A549 (cell line): ENCODE results near the gene P2RY13. TPM values are rescaled to one million over a fixed set of nuclear protein-coding genes. Genes with fewer than 3 reads are reported as not detected.

Source experiments
- ATAC-seq, 2 experiments: fragments of 200-7000 bp in 1 of 2; fragments of >200 bp in 1 of 2; cut with Nextera tagmentation in 1 of 2; cut with Tn5 transposase in 1 of 2; 3 replicates each; pipeline versions ENCODE4 v1.8.0 to v1.9.1; 2018 to 2020; ENCODE audit warnings: mild to moderate bottlenecking in 1 of 2, moderate library complexity in 1 of 2
- CTCF ChIA-PET: fragments of 300-600 bp; sonication (Branson Sonifier 250); formaldehyde crosslinking; extraction: SDS; loops from one replicate; lab custom pipeline; 2021; ENCODE audit warnings: antibody characterized with exemption, inconsistent platforms; lab: Yijun Ruan, JAX
- POLR2A ChIA-PET: fragments of 350-600 bp; formaldehyde crosslinking; extraction: SDS; loops from one replicate; lab custom pipeline; 2021; ENCODE audit warnings: antibody characterized with exemption, inconsistent platforms; lab: Yijun Ruan, JAX
- DNase-seq, 2 experiments: peaks; one replicate each; pipeline versions ENCODE4 v3.0.0 to v3.0.0-alpha.2; 2011 to 2016; ENCODE audit warnings: low read depth in 1 of 2, low spot score in 1 of 2
- FAIRE-seq: peaks from 2 replicates; lab custom pipeline; 2011; peaks lifted over from hg19 to GRCh38; lab: Jason Lieb, UNC
- H3K27ac ChIP-seq, 2 experiments: fragments of >200 bp; sonication (Bioruptor Twin); formaldehyde crosslinking; 3 replicates each; pipeline ENCODE4 v1.5.1; 2016 to 2017
- H3K4me1 ChIP-seq: fragments of >200 bp; sonication (Bioruptor Twin); formaldehyde crosslinking; 3 replicates; pipeline ENCODE4 v1.6.1; 2016
- H3K4me2 ChIP-seq: fragments of >200 bp; sonication (Bioruptor Twin); formaldehyde crosslinking; 3 replicates; pipeline ENCODE4 v1.6.1; 2016
- H3K4me3 ChIP-seq: fragments of >200 bp; sonication (Bioruptor Twin); formaldehyde crosslinking; 3 replicates; pipeline ENCODE4 v1.5.1; 2016
- H3K9me3 ChIP-seq: fragments of >200 bp; sonication (Bioruptor Twin); formaldehyde crosslinking; 3 replicates; pipeline ENCODE4 v1.6.1; 2016
- ATOH8 ChIP-seq: fragments of 250-450 bp; sonication (Bioruptor Pico); IDR thresholded peaks from 2 replicates; pipeline ENCODE4 v1.5.0; 2020; ENCODE audit warnings: low read depth, mild to moderate bottlenecking, moderate library complexity
- BHLHE40 ChIP-seq: IDR thresholded peaks from 2 replicates; pipeline ENCODE4 v1.6.1; 2012; ENCODE audit warnings: low read depth, low read length, inconsistent platforms
- CBX2 ChIP-seq: fragments of 200-600 bp; sonication (generic); IDR thresholded peaks from 2 replicates; pipeline ENCODE4 v1.6.1; 2016; ENCODE audit warnings: low read depth, mild to moderate bottlenecking, borderline replicate concordance
- CEBPB ChIP-seq, 2 experiments: fragments of >200 bp in 1 of 2; sonication (Bioruptor Twin) in 1 of 2; formaldehyde crosslinking in 1 of 2; IDR thresholded peaks; 2 replicates each; pipeline ENCODE4 v1.6.1; 2012 to 2016
- CHD2 ChIP-seq: fragments of 150-350 bp; IDR thresholded peaks from 2 replicates; pipeline ENCODE4 v1.6.1; 2014; ENCODE audit warnings: low read length; ENCODE audit not compliant: partially characterized antibody
- CTCF ChIP-seq: fragments of >200 bp; sonication (Bioruptor Twin); formaldehyde crosslinking; IDR thresholded peaks from 3 replicates; pipeline ENCODE4 v1.5.1; 2016
- ESRRA ChIP-seq: fragments of 150-350 bp; IDR thresholded peaks from 2 replicates; pipeline ENCODE4 v1.6.1; 2014; ENCODE audit warnings: mild to moderate bottlenecking, low read length, borderline replicate concordance
- FOSB ChIP-seq: fragments of 250-450 bp; sonication (Bioruptor Pico); IDR thresholded peaks from 2 replicates; pipeline ENCODE4 v1.5.0; 2020; ENCODE audit warnings: mild to moderate bottlenecking, moderate library complexity
- FOXS1 ChIP-seq: fragments of 250-450 bp; sonication (Bioruptor Pico); IDR thresholded peaks from 2 replicates; pipeline ENCODE4 v1.5.0; 2020; ENCODE audit warnings: mild to moderate bottlenecking, moderate library complexity
- GATA3 ChIP-seq: IDR thresholded peaks from 2 replicates; pipeline ENCODE4 v1.6.1; 2012; ENCODE audit warnings: borderline replicate concordance
- HDAC2 ChIP-seq: fragments of 200-600 bp; sonication (generic); IDR thresholded peaks from 2 replicates; pipeline ENCODE4 v1.6.1; 2016
- HMGXB4 ChIP-seq: fragments of 250-450 bp; sonication (Bioruptor Pico); IDR thresholded peaks from 2 replicates; pipeline ENCODE4 v1.5.0; 2021; ENCODE audit warnings: mild to moderate bottlenecking, moderate library complexity, borderline replicate concordance
- HOXA7 ChIP-seq: fragments of 250-450 bp; sonication (Bioruptor Pico); IDR thresholded peaks from 2 replicates; pipeline ENCODE4 v1.5.0; 2020; ENCODE audit warnings: mild to moderate bottlenecking, moderate library complexity
- JUN ChIP-seq, 2 experiments: fragments of >200 bp; sonication (Bioruptor Twin); formaldehyde crosslinking; IDR thresholded peaks; 2 replicates in 1 of 2; 3 replicates in 1 of 2; pipeline ENCODE4 v1.6.1; 2016 to 2017
- MAZ ChIP-seq: fragments of 150-350 bp; IDR thresholded peaks from 2 replicates; pipeline ENCODE4 v1.6.1; 2014; ENCODE audit warnings: antibody characterized with exemption, low read depth, low read length, borderline replicate concordance
- NFE2L2 ChIP-seq: fragments of 150-350 bp; conservative IDR thresholded peaks from 2 replicates; pipeline ENCODE4 v1.6.1; 2014; ENCODE audit warnings: low read length
- NPAS2 ChIP-seq: fragments of 250-450 bp; sonication (Bioruptor Pico); IDR thresholded peaks from 2 replicates; pipeline ENCODE4 v1.8.0; 2022; ENCODE audit warnings: mild to moderate bottlenecking, moderate library complexity, borderline replicate concordance
- NR3C1 ChIP-seq: fragments of >200 bp; sonication (Bioruptor Twin); formaldehyde crosslinking; IDR thresholded peaks from 3 replicates; pipeline ENCODE4 v1.6.1; 2017
- PHF8 ChIP-seq: fragments of 200-600 bp; sonication (generic); IDR thresholded peaks from 2 replicates; pipeline ENCODE4 v1.6.1; 2016; ENCODE audit warnings: low read depth, mild to moderate bottlenecking, antibody characterized with exemption, moderate library complexity, borderline replicate concordance
- POLR2A ChIP-seq: IDR thresholded peaks from 2 replicates; pipeline ENCODE4 v1.6.1; 2012; ENCODE audit warnings: mild to moderate bottlenecking, low read length
- POLR2AphosphoS2 ChIP-seq: conservative IDR thresholded peaks from 2 replicates; pipeline ENCODE4 v1.6.1; 2012; ENCODE audit warnings: low read length, improper control_type of control experiment, inconsistent platforms
- RAD21 ChIP-seq, 2 experiments: fragments of >200 bp in 1 of 2; sonication (Bioruptor Twin) in 1 of 2; formaldehyde crosslinking in 1 of 2; IDR thresholded peaks in 1 of 2; conservative IDR thresholded peaks in 1 of 2; 2 replicates in 1 of 2; 3 replicates in 1 of 2; pipeline ENCODE4 v1.6.1; 2012 to 2018; ENCODE audit warnings: inconsistent platforms in 1 of 2
- RNF2 ChIP-seq: fragments of 200-600 bp; sonication (generic); IDR thresholded peaks from 2 replicates; pipeline ENCODE4 v1.6.1; 2016; ENCODE audit warnings: low read depth, mild to moderate bottlenecking, antibody characterized with exemption, moderate library complexity, borderline replicate concordance
- TFCP2L1 ChIP-seq: fragments of 250-450 bp; sonication (Bioruptor Pico); IDR thresholded peaks from 2 replicates; pipeline ENCODE4 v1.5.0; 2021; ENCODE audit warnings: mild to moderate bottlenecking
- ZC3H11A ChIP-seq: fragments of 450-650 bp; IDR thresholded peaks from 2 replicates; pipeline ENCODE4 v1.6.1; 2014; ENCODE audit warnings: antibody characterized with exemption, mild to moderate bottlenecking
- ZNF302 ChIP-seq: fragments of 250-450 bp; sonication (Bioruptor Pico); IDR thresholded peaks from 2 replicates; pipeline ENCODE4 v1.9.0; 2021; ENCODE audit warnings: inconsistent platforms, mild to moderate bottlenecking, moderate library complexity
- WGBS: methylation state at CpG from one replicate; pipeline ENCODE4 v1.1.6; 2017; ENCODE audit errors: missing lambda C conversion rate; 5-methylcytosine and 5-hydroxymethylcytosine counted together
- polyA plus RNA-seq, 4 experiments: library from polyadenylated mRNA; depleted of rRNA in 3 of 4; stranded (reverse); fragments of >200 nt; fragmentation: RNase III in 1 of 4; extraction: RNeasy Plus Mini Kit Qiagen cat#74134 plus additional on column Dnase treatment in 1 of 4; gene quantifications; 2 replicates in 3 of 4; 3 replicates in 1 of 4; pipeline ENCODE4 v1.2.3, GENCODE V29; 2011 to 2017

Gene P2RY13
- polyA plus RNA-seq, 2 of the 4 experiments (the other 2 are of a cell fraction) = not detected

- H3K27ac ChIP-seq = no peak overlapping the region
- ChIA-PET POLR2A (no interaction called here), CTCF (interaction anchor here (1.0 to 1.6 kb wide), 5 partner anchors 9 to 525 kb away, joined by 3 read pairs; no protein-coding TSS in a partner anchor)
- DNase-seq = no peak
- WGBS = 85% methylated on average over 2 of the region's 2 CpGs
- H3K9me3 ChIP-seq = no peaks in the 10 kb centered on the region
- H3K4me2 ChIP-seq = no peak overlapping the region
- no peak for FAIRE-seq
- H3K4me1 ChIP-seq = peaks cover 20% of the 10 kb centered on the region; the same call in 2 of the 3 replicates
- ATAC-seq = no peak
- peak in 1 of 2 experiments; percentile 8; a peak in 1 of 4 replicates for TF ChIP-seq CEBPB (IDR thresholded peaks at IDR 0.05)
- TF ChIP-seq ZC3H11A = no peak
- TF ChIP-seq JUN (IDR thresholded peaks at IDR 0.05) = no peak
- H3K4me3 ChIP-seq = no peak overlapping the region
Observed at GRCh38 chr3:151314137-151314536, 15.2 kb downstream of the P2RY13 start.

DNA sequence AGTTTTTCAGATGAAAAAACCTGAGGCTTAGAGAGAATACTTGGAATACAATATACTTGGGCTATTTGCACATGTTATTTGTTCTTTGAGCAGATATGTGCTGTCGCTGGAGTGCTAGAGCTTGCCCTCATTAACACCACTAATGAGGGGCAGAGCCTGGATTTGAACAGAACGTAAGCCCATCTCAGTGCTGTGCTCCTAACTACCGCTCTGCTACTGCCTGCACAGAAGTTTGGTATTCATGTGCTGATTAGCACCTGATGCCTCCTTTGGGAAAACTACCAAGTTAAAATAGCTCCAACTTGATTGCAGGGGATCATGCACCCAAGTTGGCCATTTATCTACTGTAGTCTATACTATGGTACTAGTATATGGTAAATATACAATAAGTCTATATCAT lies 16.4 kb downstream of the P2RY13 start:
- H3K4me3 ChIP-seq = no peak overlapping the region
- TF ChIP-seq ATOH8 (no peak), HMGXB4 (CRISPR knock-in tag) (no peak), CBX2 (no peak), MAZ (no peak), POLR2AphosphoS2 (no peak), GATA3 (no peak), NR3C1 (no peak), RAD21 (conservative IDR thresholded peaks at IDR 0.05 in 1 of 2, IDR thresholded peaks at IDR 0.05 in 1 of 2) (no peak), NPAS2 (CRISPR knock-in tag) (no peak), TFCP2L1 (CRISPR knock-in tag) (no peak)
- TF ChIP-seq, all 56 proteins: peak for 0
- ATAC-seq (no peak), DNase-seq (no peak), FAIRE-seq (no peak)
- 75% methylated on average over 3 of the region's 3 CpGs for WGBS
- ChIA-PET CTCF (interaction anchor here (1.4 to 1.9 kb wide), 4 partner anchors 13 to 102 kb away, joined by 3 to 9 read pairs (median 4); no protein-coding TSS in a partner anchor), POLR2A (no interaction called here)
- Histone ChIP-seq H3K9me3 (no peaks in the 10 kb centered on the region), H3K27ac (no peak overlapping the region), H3K4me2 (no peak overlapping the region), H3K4me1 (peaks cover 17% of the 10 kb centered on the region; the same call in 2 of the 3 replicates)

GRCh38 chr3:151309566-151309965 lies 19.8 kb downstream of the P2RY13 start:
- WGBS = 89% methylated on average over 2 of the region's 2 CpGs
- POLR2A ChIA-PET = no interaction called here
- no peaks in the 10 kb centered on the region for H3K9me3 ChIP-seq
- H3K4me1 ChIP-seq = peaks cover 21% of the 10 kb centered on the region
- TF ChIP-seq HOXA7 (no peak), ESRRA (no peak), PHF8 (no peak), CTCF (no peak), HDAC2 (no peak), FOSB (CRISPR knock-in tag) (no peak), NPAS2 (CRISPR knock-in tag) (no peak), POLR2A (no peak), RAD21 (conservative IDR thresholded peaks at IDR 0.05 in 1 of 2, IDR thresholded peaks at IDR 0.05 in 1 of 2) (no peak), RNF2 (no peak), FOXS1 (no peak), CHD2 (no peak), BHLHE40 (no peak), NFE2L2 (no peak), ZNF302 (CRISPR knock-in tag) (no peak)
- TF ChIP-seq, all 56 proteins: peak for 0
- Histone ChIP-seq H3K4me3 (no peak overlapping the region), H3K4me2 (no peak overlapping the region), H3K27ac (no peak overlapping the region)
- DNase-seq = no peak
- CTCF ChIA-PET = interaction anchor here (0.7 to 1.1 kb wide), 4 partner anchors 17 to 141 kb away, joined by 3 to 5 read pairs (median 3); no protein-coding TSS in a partner anchor
- no peak for FAIRE-seq
- ATAC-seq = no peak
